GM10248 (cell line): ENCODE results near the gene PRKAR1B.

Experiments
- CTCF ChIA-PET: fragments of 300-600 bp; sonication (Branson Sonifier 250); formaldehyde crosslinking; extraction: SDS; loops from one replicate; lab custom pipeline; 2021; ENCODE audit warnings: antibody characterized with exemption; lab: Yijun Ruan, JAX
- POLR2A ChIA-PET: fragments of 350-650 bp; sonication (Branson Sonifier 250); formaldehyde crosslinking; extraction: SDS; loops from one replicate; lab custom pipeline; 2020; ENCODE audit warnings: antibody characterized with exemption; lab: Yijun Ruan, JAX
- DNase-seq: peaks from one replicate; pipeline ENCODE4 v3.0.0; 2012; ENCODE audit errors: extremely low spot score
- TF ChIP-seq, protein P1 (sequence below): IDR thresholded peaks from 2 replicates; pipeline ENCODE4 v1.5.1; 2012; ENCODE audit warnings: mild to moderate bottlenecking, low read depth; ENCODE audit errors: extremely low read depth, missing control alignments, control extremely low read depth

Gene PRKAR1B

DNA sequence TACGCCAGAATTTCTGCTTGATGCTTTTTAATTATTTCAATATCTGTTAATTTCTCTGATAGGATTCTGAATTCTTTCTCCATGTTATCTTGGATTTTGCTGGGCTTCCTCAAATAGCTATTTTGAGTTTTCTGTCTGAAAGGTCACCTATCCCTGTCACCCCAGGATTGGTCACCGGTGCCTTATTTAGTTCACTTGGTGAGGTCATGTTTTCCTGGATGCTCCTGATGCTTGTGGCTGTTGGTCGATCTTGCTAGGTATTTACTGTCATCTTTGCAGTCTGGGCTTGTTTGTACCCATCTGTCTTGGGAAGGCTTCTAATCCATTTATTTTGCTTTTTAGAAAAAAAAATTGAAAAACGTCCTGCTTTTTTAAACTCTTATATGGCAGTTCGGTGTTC is 11.2 kb upstream of the PRKAR1B start:
- ChIA-PET POLR2A (no interaction called here), CTCF (no interaction called here)
- TF ChIP-seq, protein P1, sequence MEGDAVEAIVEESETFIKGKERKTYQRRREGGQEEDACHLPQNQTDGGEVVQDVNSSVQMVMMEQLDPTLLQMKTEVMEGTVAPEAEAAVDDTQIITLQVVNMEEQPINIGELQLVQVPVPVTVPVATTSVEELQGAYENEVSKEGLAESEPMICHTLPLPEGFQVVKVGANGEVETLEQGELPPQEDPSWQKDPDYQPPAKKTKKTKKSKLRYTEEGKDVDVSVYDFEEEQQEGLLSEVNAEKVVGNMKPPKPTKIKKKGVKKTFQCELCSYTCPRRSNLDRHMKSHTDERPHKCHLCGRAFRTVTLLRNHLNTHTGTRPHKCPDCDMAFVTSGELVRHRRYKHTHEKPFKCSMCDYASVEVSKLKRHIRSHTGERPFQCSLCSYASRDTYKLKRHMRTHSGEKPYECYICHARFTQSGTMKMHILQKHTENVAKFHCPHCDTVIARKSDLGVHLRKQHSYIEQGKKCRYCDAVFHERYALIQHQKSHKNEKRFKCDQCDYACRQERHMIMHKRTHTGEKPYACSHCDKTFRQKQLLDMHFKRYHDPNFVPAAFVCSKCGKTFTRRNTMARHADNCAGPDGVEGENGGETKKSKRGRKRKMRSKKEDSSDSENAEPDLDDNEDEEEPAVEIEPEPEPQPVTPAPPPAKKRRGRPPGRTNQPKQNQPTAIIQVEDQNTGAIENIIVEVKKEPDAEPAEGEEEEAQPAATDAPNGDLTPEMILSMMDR: no peak
- DNase-seq: no peak

- CTCF ChIA-PET: no interaction called here
Measured at GRCh38 chr7:734808-735207, 7.7 kb upstream of the PRKAR1B start.

GRCh38 chr7:734214-734613 is 7.1 kb upstream of the PRKAR1B start:
- POLR2A ChIA-PET: no interaction called here
- TF ChIP-seq, protein P1: no peak
- DNase-seq: no peak
- CTCF ChIA-PET: no interaction called here

More at GRCh38 chr7:734808-735207, 7.7 kb upstream of the PRKAR1B start:
- TF ChIP-seq, protein P1: no peak
- DNase-seq: no peak
- POLR2A ChIA-PET: no interaction called here

DNA sequence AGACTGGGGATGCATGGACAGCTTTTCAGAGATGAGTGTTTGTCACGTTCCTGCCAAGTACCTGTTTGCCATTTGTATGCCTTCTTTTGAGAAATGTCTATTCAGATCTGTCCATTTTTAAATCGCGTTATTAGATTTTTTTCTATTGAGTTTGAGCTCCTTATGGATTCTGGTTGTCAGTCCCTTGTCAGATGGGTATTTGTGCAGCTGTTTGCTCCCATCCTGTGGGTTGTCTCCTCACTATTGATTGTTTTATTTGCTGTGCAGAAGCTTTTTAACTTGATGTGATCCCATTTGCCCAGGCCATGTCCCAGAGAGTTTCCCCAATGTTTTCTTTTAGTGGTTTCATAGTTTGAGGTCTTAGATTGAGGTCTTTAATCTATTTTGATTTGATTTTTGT is 5.5 kb upstream of the PRKAR1B start:
- POLR2A ChIA-PET: no interaction called here
- CTCF ChIA-PET: interaction anchor here (1.2 to 1.5 kb wide), 2 partner anchors 9 to 141 kb away, joined by 3 read pairs; no protein-coding TSS in a partner anchor
- no peak for DNase-seq
- TF ChIP-seq, protein P1: no peak

DNA sequence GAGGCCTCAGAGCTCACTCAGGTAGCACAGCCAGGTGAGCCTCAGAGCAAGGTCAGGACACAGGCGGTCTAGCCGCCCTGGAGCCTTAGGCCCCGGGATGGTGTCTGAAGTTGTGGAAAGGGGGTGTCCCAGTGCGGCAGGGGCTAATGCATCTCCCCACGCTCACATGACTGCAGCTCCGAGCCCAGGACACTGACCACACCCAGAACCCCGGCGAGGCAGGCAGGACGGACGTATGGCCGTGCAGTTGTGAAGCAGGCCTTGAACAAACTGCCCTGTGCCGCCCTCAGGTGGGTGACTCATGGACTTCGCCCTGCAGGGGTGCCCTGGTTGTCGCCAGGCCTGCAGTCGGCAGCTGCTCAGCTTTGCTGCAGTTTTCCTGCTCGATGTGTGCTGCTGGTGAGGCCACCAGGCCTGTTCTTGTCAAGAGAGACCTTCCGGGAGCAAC is 5.0 kb upstream of the PRKAR1B start:
- CTCF ChIA-PET: interaction anchor here (1.1 to 1.5 kb wide), 4 partner anchors 9 to 141 kb away, joined by 3 to 4 read pairs (median 3); no protein-coding TSS in a partner anchor
- POLR2A ChIA-PET: no interaction called here

GRCh38 chr7:731440-732085 is 4.5 kb upstream of the PRKAR1B start:
- POLR2A ChIA-PET: interaction anchor here (0.5 kb wide), 1 partner anchor 219 kb away, joined by 3 read pairs; no protein-coding TSS in a partner anchor
- CTCF ChIA-PET: interaction anchor here (0.9 to 1.5 kb wide), 5 partner anchors 10 to 142 kb away, joined by 3 to 4 read pairs (median 3); no protein-coding TSS in a partner anchor
- TF ChIP-seq, protein P1: no peak
- DNase-seq: no peak

More for the DNA sequence above, 5.0 kb upstream of the PRKAR1B start:
- no peak for DNase-seq
- TF ChIP-seq, protein P1: no peak
